T-helper 1 cell (primary cell): ENCODE results near the gene LRRC37B.
"Not testable (repeated sequence)": the region's sequence is repeated elsewhere in the genome, so short reads cannot be mapped to it uniquely, and the experiment has no call there.

Source experiments
- DNase-seq, 5 donors: peaks; one replicate each; pipeline ENCODE4 v3.0.0-alpha.2; 2012 to 2020
- total RNA-seq, 4 donors: gene quantifications; one replicate each; lab custom pipeline; 2026; lab: John Stamatoyannopoulos, UW

Gene LRRC37B
- 38.2 to 56.8 (median 46.4) reads per million in 4 donors for total RNA-seq

GRCh38 chr17:32006957-32007462, at the start of gene LRRC37B:
Gene LRRC37B, plus strand, starts transcription at chr17:32007383. Its CDS starts 14,010 bp downstream, at chr17:32021393.
- DNase-seq = peak; percentile 74 to 89 (median 83)

- DNase-seq = not testable (repeated sequence)
These were observed 43.1 kb upstream of the LRRC37B start for GRCh38 chr17:31964131-31964530.

GRCh38 chr17:31967648-31968047, 39.5 kb upstream of the LRRC37B start:
- DNase-seq = no peak

- not testable (repeated sequence) for DNase-seq
These were observed 36.8 kb upstream of the LRRC37B start for GRCh38 chr17:31970416-31970815.

GRCh38 chr17:31974269-31975071, 32.7 kb upstream of the LRRC37B start:
- not testable (repeated sequence) for DNase-seq

GRCh38 chr17:31975391-31975790, 31.8 kb upstream of the LRRC37B start:
- DNase-seq = not testable (repeated sequence)

- peak in 1 of 5 donors; percentile 10 for DNase-seq
These were observed 15.4 kb upstream of the LRRC37B start for GRCh38 chr17:31991821-31992220.

GRCh38 chr17:31997005-31997404, 10.2 kb upstream of the LRRC37B start:
- no peak for DNase-seq

GRCh38 chr17:32007463-32008298, 498 bp downstream of the LRRC37B start:
- DNase-seq = peak; percentile 19 to 45 (median 24)

- DNase-seq = no peak
These were observed 2.0 kb downstream of the LRRC37B start for GRCh38 chr17:32009262-32009542.

GRCh38 chr17:32010114-32010513, 2.9 kb downstream of the LRRC37B start:
- DNase-seq = no peak

- no peak for DNase-seq
These were observed 8.2 kb downstream of the LRRC37B start for GRCh38 chr17:32015245-32016013.

- no peak for DNase-seq
These were observed 9.0 kb downstream of the LRRC37B start for GRCh38 chr17:32016231-32016630.

- DNase-seq = no peak
These were observed 12.0 kb downstream of the LRRC37B start for GRCh38 chr17:32019228-32019627.

- no peak for DNase-seq
These were observed 13.9 kb downstream of the LRRC37B start for GRCh38 chr17:32020943-32021614.

GRCh38 chr17:32021615-32021955, 14.4 kb downstream of the LRRC37B start:
- no peak for DNase-seq

- DNase-seq = not testable (repeated sequence)
These were observed 15.4 kb downstream of the LRRC37B start for GRCh38 chr17:32022554-32022953.

GRCh38 chr17:32027271-32027670, 20.1 kb downstream of the LRRC37B start:
- not testable (repeated sequence) for DNase-seq

GRCh38 chr17:32033223-32033622, 26.0 kb downstream of the LRRC37B start:
- no peak for DNase-seq

- DNase-seq = not testable (repeated sequence)
These were observed 26.6 kb downstream of the LRRC37B start for GRCh38 chr17:32033812-32034211.

- not testable (repeated sequence) for DNase-seq
These were observed 33.1 kb downstream of the LRRC37B start for GRCh38 chr17:32040246-32040645.

- not testable (repeated sequence) for DNase-seq
These were observed 34.2 kb downstream of the LRRC37B start for GRCh38 chr17:32041306-32041875.
